ENCODE measurements around the gene SRPX2. TPM values are rescaled to one million over a fixed set of nuclear protein-coding genes. Genes with fewer than 3 reads are reported as not detected.

The SRPX2 gene
- total RNA-seq, 1 donor from 2014 or later, result 9.2 TPM

- DNase-seq (ENCODE audit: low spot score), result peak; percentile 64
These were observed 5.8 kb downstream of the SRPX2 start for GRCh38 chrX:100649550-100650356.

GRCh38 chrX:100650841-100651240 lies 6.8 kb downstream of the SRPX2 start:
- DNase-seq (ENCODE audit: low spot score), result no peak

- DNase-seq (ENCODE audit: low spot score), result no peak
These were observed 8.3 kb downstream of the SRPX2 start for GRCh38 chrX:100652266-100652665.

- peak; percentile 36 for DNase-seq (ENCODE audit: low spot score)
These were observed 10.3 kb downstream of the SRPX2 start for GRCh38 chrX:100654261-100654660.

- DNase-seq (ENCODE audit: low spot score), result no peak
These were observed 15.0 kb downstream of the SRPX2 start for GRCh38 chrX:100658941-100659381.

- no peak for DNase-seq (ENCODE audit: low spot score)
These were observed 15.6 kb downstream of the SRPX2 start for GRCh38 chrX:100659431-100660137.

GRCh38 chrX:100662170-100662569 lies 18.2 kb downstream of the SRPX2 start:
- DNase-seq (ENCODE audit: low spot score), result no peak

- DNase-seq (ENCODE audit: low spot score), result no peak
These were observed 18.8 kb downstream of the SRPX2 start for GRCh38 chrX:100662796-100663195.

- DNase-seq (ENCODE audit: low spot score), result no peak
These were observed 19.6 kb downstream of the SRPX2 start for GRCh38 chrX:100663642-100664041.

GRCh38 chrX:100672966-100673365 lies 29.0 kb downstream of the SRPX2 start:
- DNase-seq (ENCODE audit: low spot score), result no peak

- DNase-seq (ENCODE audit: low spot score), result no peak
These were observed 29.5 kb downstream of the SRPX2 start for GRCh38 chrX:100673397-100673953.

GRCh38 chrX:100674705-100675104 lies 30.7 kb downstream of the SRPX2 start:
- DNase-seq (ENCODE audit: low spot score), result no peak

GRCh38 chrX:100677611-100678181 lies 33.7 kb downstream of the SRPX2 start:
- no peak for DNase-seq (ENCODE audit: low spot score)

GRCh38 chrX:100680756-100681155 lies 36.8 kb downstream of the SRPX2 start:
- DNase-seq (ENCODE audit: low spot score), result no peak

- DNase-seq (ENCODE audit: low spot score), result no peak
These were observed 37.6 kb downstream of the SRPX2 start for GRCh38 chrX:100681599-100681998.

- no peak for DNase-seq (ENCODE audit: low spot score)
These were observed 38.9 kb downstream of the SRPX2 start for GRCh38 chrX:100682939-100683338.

- peak; percentile 79 for DNase-seq (ENCODE audit: low spot score)
These were observed 41.4 kb downstream of the SRPX2 start for GRCh38 chrX:100685284-100685996.

- DNase-seq (ENCODE audit: low spot score), result no peak
These were observed 42.0 kb downstream of the SRPX2 start for GRCh38 chrX:100685997-100686305.

GRCh38 chrX:100687128-100687527 lies 43.1 kb downstream of the SRPX2 start:
- DNase-seq (ENCODE audit: low spot score), result no peak

GRCh38 chrX:100687546-100687945 lies 43.5 kb downstream of the SRPX2 start:
- no peak for DNase-seq (ENCODE audit: low spot score)

GRCh38 chrX:100695302-100695701 lies 51.3 kb downstream of the SRPX2 start:
- no peak for DNase-seq (ENCODE audit: low spot score)

GRCh38 chrX:100695991-100696390 lies 52.0 kb downstream of the SRPX2 start:
- no peak for DNase-seq (ENCODE audit: low spot score)
